T1000 (cell line): ENCODE measurements around the gene FREM3.
A peak's percentile ranks its signal among the peaks of the same experiment; 100 is the strongest.
"Not testable (repeated sequence)": the region's sequence is repeated elsewhere in the genome, so short reads cannot be mapped to it uniquely, and the experiment has no call there.

Experiments used
- DNase-seq: peaks from one replicate; lab custom pipeline; 2025; ENCODE audit warnings: mixed read lengths; lab: John Stamatoyannopoulos, UW

FREM3 gene

DNA sequence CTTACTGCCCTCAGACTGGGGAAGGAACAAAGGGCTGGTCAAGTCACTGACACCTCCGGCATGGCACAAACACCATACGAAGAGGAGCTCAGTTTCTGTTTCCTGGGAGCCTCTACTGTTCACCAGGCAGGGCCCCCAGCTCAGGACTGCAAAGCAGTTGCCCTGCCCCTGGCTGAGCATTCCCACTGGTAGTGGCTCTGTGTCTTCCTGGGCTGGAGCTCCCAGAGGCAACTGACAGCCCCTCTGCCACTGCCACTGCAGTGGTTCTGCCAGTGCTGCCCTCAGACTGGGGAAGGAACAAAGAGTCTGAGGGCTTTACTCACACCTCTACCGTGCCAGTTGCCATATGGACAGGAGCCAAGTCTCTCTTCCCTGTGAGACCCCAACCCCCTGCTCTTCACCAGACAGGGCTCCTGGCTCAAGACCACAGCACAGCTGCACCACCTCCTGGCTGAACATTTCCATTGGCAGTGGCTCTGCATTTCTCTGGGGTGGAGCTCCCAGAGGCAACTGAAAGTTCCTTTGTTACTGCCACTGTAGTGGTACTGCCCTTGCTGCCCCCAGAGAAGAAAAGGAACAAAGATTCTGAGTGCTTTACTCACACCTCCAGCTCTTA is 119.0 kb downstream of the FREM3 start:
- DNase-seq: no peak

DNA sequence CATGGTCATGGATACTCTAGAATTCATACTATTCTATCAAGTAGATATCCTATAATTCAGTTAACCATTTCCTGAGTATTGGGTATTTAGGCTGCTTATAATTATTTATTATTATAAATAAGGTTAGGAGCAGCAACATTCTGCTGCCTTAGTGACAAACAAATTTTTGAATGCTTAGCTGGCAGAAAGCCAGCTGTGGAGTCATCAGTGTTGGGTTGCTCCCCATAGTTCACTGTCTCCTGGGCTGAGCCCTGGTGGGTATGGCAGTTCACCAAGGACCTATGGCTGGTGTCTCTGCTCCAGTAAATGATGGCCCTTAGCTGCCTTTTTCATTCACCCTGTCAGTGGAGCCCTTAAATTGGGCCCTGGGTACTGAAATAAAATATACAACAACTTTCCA is 125.1 kb downstream of the FREM3 start:
- DNase-seq: no peak

DNA sequence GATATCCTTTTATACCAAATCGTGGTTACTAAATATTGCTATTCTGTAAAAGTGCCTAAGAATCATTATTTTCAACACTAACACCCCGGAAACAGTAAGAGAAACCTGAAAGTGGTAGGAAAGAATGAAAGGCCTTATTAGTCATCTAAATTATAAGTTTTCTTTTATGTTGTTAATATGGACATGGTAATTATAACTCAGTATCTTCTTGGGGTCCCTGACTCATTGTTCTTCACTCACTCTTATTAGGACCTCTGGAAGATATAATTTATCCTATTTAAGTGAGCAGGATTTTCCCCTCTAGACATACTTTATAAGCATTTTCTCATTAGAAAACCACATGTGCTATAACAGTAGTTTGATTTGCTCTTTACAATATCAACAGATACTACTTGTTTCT is 136.0 kb downstream of the FREM3 start:
- DNase-seq: no peak

DNA sequence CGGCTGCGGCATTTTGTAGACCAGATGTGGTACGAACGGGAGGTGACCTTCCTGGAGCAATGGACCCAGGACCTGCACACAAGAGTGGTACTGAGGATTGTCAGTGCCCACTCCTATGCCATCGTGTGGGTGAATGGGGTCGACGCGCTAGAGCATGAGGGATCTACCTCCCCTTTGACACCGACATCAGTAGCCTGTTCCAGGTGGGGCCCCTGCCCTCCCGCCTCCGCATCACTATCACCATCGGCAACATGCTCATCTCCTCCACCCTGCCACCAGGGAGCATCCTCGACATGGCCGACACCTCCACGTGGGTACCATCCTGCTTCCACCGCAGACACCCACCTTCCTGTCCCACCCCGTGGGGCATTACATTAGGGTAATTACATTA is 140.7 kb downstream of the FREM3 start:
- no peak for DNase-seq

DNA sequence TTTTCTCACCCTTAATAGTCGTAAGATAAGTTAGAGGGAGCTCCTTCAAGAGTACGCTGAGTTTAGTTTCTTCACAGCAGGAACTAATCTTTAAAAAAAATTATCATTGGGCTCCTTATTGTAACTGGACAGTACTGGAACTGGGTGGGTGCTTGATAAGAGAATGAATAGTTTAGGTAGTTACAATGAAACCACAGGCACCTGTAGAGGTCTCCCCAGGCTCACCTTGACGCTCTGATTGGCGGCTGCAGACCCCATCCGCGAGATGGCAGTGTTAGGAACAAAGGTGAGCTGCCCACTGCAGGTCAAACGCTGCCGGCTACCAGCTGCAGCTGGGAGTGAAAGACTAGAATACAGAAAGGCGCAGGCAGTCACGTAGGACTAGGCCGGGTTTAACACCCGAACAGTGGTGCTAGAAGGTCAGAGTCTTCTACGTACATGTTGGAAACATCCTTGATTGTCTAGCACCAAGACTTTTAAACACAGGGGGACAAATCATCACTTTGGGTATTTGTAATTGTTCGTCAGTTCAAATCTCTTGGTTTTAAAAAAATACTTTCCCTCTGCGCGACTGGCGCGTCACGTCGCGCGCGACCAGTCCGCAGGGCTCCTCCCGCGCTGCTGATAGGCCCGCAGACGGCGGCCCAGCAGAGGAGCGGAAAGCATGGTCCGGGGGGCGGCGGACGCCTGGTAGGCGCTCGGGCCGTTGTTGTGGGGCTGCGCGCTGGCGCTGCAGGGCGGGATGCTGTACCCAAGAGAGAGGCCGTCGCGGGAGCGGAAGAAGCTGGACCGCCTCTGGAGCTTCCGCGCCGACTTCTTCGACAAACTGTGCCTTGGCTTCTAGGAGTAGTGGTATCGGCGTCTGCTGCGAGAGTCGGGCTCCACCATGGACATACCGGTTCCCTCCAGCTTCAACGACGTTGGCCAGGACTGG is 141.4 kb downstream of the FREM3 start:
- peak; percentile 2 for DNase-seq

DNA sequence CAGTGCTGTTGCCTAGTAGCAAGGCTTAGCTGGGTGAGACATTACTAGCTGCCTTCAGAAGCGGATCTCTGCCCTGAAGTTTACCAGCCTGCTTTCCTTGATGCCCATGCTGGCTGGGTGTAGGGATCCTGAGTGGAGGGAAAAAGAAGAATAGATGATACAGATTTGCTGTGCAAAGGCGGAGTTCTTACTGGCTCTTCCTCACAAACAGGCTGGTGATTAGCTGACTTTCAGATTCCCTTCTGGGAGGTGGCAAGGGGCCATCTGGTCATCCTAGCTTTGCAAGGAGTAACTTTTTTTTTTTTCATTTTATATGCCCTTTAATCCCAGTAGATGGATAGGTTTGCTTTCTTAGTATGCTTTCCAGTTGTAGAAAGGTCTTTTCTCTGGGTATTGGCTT is 142.2 kb downstream of the FREM3 start:
- DNase-seq: no peak

DNA sequence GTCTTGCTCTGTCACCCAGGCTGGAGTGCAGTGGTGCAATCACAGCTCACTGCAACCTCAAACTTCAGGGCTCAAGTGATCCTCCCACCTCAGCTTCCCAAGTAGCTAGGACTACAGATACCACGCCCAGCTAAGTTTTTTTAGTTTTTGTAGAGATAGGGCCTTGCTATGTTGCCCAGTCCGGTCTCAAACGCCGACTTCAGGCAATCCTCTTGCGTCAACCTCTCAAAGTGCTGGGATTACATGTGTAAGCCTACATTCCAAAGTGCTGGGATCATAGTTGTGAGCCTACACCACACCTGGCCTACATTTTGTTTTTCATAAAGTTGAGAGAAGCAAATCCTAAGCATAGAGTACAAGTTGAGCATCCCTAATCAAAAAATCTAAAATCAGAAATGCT is 144.8 kb downstream of the FREM3 start:
- DNase-seq: no peak

DNA sequence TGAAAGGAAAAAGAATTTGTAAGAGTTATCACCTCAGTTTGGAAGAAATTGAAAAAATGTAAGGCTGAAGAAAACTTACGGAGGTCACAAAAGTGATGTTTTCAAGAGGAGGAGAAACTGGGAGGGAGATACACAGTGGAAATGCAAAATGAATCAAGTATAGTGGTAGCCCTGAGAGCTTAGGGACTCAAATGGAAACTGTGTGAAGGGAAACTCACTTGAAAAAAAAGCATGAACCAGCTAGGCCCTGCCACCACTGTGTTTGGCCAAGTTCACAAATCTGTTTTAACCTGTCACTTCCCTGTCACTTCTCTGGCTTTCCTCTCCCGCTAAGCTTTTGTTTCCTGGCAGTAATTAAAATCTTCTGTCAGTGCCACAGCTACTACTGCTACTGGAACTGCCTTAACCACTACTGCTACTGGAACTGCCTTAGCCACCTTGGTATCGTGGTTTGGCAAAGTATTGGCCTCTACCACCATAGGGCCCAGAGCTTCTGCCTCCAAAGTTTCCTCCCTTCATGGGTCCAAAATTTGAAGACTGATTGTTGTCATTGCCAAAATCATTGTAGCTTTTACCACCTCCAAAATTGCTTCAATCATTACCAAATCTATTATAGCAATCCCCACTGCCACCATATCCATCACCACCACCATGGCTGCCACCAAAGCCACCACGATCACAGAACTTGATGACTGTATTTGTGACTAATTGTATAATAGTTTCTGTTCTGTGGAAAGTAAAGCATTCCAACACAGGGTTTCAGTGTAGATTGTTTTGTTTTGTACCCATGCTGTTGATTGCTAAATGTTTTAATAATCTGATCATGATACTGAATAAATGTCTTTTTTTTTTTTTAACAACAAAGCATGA is 145.5 kb downstream of the FREM3 start:
- DNase-seq: no peak

DNA sequence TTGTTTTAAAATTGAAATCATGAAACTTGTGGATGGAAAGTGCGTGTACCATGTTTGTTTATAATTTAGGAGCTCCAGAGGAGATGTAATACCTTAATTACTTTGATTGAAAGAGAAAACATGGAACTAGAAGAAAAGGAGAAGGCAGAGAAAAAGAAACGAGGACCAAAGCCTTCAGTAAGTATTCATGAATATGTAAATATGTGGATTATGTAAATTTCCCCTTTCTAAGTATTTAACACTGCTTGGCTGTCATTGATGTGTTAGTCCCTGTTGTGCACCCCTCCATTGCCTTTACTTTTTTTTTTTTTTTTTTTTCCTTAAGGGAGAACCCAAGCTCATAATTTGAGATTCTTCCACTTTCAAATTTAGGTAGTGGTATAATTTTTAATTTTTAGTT is 150.5 kb downstream of the FREM3 start:
- no peak for DNase-seq

DNA sequence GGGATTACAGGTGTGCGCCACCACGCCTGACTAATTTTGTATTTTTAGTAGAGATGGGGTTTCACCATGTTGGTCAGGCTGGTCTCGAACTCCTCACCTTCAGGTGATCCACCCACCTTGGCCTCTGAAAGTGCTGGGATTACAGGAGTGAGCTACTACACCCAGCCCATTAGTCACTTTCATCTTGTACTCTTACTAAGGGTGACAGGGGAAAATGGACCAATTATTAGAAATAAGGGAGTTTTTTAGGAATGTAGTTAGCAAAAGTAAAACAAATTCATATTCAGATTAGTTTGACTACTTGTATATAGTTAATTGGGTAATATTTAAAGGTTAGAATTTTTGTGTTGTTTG is 160.8 kb downstream of the FREM3 start:
- no peak for DNase-seq

DNA sequence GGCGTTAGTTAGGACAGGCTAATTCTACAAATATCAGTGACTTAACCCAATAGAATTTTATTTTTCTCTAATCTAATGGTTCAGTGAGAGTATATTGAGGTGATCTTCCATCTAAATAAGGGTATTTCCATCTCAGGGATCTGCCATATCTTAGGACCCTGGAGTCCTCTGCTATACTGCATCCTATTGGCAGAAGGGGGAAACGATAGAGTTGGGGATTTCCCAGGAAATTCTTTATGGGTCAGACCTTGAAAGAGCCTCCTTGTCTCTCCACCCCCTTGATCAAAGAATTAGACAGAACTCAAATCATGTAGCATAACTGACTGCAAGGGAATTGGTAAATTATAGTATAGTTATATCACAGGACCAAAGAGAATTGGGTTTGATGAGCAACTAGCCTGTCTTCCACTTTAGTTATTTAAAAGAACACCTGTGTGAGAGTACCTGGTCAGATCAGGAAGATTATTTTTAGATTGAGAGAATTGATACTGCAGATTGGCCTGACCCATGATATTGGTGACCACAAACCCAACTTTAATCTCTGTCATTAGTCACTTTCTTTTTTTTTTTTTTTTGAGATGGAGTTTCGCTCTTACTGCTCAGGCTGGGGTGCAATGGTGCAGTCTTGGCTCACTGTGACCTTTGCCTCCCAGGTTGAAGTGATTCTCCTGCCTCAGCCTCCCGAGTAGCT is 161.4 kb downstream of the FREM3 start:
- no peak for DNase-seq

DNA sequence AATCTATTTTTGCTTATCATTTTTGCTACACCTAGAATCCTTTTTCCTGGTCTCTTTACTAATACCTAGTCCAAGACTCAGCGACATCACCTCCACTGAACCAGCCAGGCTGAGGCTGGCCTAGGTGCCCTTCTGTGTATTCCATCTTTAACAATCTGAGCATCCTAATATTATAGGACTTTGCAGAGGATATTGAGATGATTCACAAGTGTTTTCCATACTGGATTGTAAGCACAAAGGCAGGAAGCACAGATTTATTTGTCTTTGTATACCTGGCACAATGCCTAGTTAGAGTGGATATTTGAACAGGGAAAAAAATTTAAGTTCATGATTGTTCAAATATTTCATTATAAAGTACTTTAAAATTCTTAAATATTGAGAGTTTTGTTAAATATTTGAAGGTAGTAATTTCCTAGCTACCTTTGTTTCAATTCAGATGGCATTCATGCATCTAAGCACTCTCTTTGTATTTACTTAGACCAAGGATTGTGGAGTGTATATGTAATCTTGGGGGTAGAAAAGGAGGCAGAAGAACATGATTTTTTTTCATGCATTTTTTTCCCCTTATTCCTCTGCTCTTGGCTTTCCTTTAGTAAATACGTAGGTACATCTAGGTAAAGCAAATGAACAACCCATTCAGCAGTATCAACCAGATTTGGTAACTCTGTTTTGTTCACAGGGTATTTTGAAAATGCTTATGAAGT is 168.5 kb downstream of the FREM3 start:
- DNase-seq: no peak

DNA sequence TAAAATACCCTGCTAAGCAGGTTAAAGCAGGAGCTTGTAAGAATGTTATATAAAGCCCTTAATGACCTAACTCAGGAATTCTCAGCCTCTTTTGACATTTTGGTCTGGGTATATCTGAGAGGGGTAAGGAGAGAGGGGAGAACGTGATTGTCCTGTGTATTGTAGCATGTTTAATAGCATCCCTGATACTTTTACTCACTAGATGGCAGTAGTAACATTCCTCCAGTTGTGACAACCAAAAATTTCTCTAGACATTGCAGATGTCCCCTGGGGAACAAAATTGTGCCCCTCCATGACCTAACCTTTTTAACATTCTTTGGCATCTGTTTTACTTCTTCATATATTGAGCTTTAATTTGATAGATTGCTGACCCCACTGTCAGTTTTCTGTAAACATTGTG is 169.1 kb downstream of the FREM3 start:
- DNase-seq: no peak

DNA sequence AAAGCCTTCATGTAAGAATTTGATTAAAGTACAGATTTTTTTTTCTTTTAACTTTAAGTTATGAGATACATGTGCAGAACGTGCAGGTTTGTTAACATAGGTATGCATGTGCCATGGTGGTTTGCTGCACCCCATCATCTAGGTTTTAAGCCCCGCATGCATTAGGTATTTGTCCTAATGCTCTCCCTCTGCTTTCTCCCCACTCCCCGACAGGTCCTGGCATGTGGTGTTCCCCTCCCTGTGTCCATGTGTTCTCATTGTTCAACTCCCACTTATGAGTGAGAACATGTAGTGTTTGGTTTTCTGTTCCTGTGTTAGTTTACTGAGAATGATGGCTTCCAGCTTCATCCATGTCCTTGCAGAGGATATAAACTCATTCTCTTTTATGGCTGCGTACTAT is 172.4 kb downstream of the FREM3 start:
- DNase-seq: not testable (repeated sequence)
